ENCODE measurements around the gene TRIB2. TPM values are rescaled to one million over a fixed set of nuclear protein-coding genes. Genes with fewer than 3 reads are reported as not detected.

Gene TRIB2
- total and polyA plus RNA-seq, 4 donors: 6.7 to 27.8 (median 12.3) TPM

DNA sequence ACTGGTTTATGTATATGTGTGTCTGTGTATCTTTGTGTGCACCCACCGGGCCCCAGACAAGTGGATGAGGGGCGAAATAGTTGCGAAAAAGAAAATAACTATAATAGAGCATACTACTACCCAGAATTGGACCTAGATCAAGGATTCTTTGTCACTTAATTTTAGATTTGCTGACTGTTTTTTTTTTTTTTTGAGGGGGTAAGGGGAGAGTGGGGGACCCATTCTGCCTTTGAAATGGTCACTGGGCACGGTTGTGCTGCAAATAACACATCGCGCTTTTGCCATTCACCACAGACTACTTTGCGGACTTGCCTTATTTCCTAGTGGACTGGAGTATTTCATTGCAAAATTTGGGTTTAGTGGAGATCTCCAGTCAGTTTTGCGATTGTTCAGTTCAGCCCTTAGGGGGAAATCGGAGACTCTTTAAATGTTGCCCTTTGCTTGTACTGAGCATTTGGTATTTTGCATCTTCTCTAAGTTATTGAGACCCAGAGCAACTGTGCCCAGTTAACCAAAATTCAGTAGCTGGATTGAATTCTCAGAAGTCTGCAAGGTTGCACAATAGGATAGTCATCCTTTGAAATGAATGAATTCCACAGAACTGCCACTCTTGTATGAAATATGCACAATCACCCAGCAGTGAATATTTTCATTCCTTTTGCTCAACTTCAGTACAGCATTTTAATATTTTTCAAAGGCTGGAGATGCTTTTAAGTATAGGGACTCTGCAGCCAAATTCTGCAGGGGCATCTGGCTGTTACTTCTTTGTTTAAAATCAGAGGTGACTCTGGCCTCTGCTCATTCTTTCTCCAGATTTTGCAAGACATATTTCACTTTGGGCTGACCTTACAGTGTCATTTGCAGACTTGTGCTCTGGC, 2.9 kb downstream of the TRIB2 start:
- DNase-seq (ENCODE audit: low spot score): no peak
- H3K27ac ChIP-seq (ENCODE audit: low read depth in 1 of 2, low read length in 2 of 2): peak overlapping the region; percentile 72 to 96

DNA sequence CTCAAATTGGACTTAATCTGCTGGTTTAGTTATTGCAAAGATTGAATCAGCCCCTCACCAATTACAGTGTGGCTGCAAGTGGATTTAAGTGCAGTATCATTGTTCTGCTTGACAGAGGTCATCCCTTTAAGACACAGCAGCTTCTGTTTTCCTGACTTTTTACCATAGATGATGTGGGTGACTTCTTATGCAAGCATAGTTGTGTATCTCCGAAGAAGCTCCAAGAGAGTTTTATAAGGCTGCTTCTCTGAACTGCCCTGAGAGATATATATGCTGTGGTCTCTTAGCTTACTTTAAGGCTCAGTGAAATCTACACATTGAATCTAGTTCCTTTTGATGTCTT, 3.5 kb downstream of the TRIB2 start:
- H3K4me1 ChIP-seq (ENCODE audit: control insufficient read depth in 4 of 4, insufficient read depth in 4 of 4, low read length in 3 of 4): peaks cover 4 to 24% (median 16%) of the 10 kb centered on the region in 4 donors
- TF ChIP-seq JUND (IDR thresholded peaks at IDR 0.05) (no peak), HNF4G (IDR thresholded peaks at IDR 0.05) (no peak), TAF1 (conservative IDR thresholded peaks at IDR 0.05) (no peak), RXRA (IDR thresholded peaks at IDR 0.05) (no peak)
- TF ChIP-seq, protein P1, sequence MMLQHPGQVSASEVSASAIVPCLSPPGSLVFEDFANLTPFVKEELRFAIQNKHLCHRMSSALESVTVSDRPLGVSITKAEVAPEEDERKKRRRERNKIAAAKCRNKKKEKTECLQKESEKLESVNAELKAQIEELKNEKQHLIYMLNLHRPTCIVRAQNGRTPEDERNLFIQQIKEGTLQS (IDR thresholded peaks at IDR 0.05): no peak
- TF ChIP-seq, protein P2, sequence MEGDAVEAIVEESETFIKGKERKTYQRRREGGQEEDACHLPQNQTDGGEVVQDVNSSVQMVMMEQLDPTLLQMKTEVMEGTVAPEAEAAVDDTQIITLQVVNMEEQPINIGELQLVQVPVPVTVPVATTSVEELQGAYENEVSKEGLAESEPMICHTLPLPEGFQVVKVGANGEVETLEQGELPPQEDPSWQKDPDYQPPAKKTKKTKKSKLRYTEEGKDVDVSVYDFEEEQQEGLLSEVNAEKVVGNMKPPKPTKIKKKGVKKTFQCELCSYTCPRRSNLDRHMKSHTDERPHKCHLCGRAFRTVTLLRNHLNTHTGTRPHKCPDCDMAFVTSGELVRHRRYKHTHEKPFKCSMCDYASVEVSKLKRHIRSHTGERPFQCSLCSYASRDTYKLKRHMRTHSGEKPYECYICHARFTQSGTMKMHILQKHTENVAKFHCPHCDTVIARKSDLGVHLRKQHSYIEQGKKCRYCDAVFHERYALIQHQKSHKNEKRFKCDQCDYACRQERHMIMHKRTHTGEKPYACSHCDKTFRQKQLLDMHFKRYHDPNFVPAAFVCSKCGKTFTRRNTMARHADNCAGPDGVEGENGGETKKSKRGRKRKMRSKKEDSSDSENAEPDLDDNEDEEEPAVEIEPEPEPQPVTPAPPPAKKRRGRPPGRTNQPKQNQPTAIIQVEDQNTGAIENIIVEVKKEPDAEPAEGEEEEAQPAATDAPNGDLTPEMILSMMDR (IDR thresholded peaks at IDR 0.05; ENCODE audit: low read depth, low read length, missing input control): no peak
- H3K36me3 ChIP-seq (ENCODE audit: control insufficient read depth in 4 of 4, insufficient read depth in 3 of 4, low read depth in 1 of 4, low read length in 3 of 4): no peaks in the 10 kb centered on the region
- H3K9me3 ChIP-seq (ENCODE audit: control insufficient read depth in 4 of 4, low read length in 3 of 4): no peaks in the 10 kb centered on the region
- WGBS: 58% methylated on average over 1 of the region's 1 CpG
- H3K27ac ChIP-seq (ENCODE audit: low read depth in 1 of 2, low read length in 2 of 2): peak overlapping the region in 1 of 2 donors; percentile 72
- no peak for DNase-seq (ENCODE audit: low spot score)
- H3K27me3 ChIP-seq (ENCODE audit: control insufficient read depth in 4 of 4, insufficient read depth in 4 of 4, low read length in 3 of 4): no peaks in the 10 kb centered on the region
- peak overlapping the region in 2 of 3 donors; percentile 21 to 67 for H3K4me3 ChIP-seq (ENCODE audit: low read depth in 1 of 3, low read length in 3 of 3)
- H3K9ac ChIP-seq (ENCODE audit: low read depth in 1 of 2, low read length in 2 of 2): peak overlapping the region in 1 of 2 donors; percentile 27

More for the DNA sequence above, 2.9 kb downstream of the TRIB2 start:
- Histone ChIP-seq H3K4me1 (ENCODE audit: control insufficient read depth in 4 of 4, insufficient read depth in 4 of 4, low read length in 3 of 4) (peaks cover 3 to 19% (median 12%) of the 10 kb centered on the region in 4 donors), H3K9ac (ENCODE audit: low read depth in 1 of 2, low read length in 2 of 2) (peak overlapping the region in 1 of 2 donors; percentile 76), H3K36me3 (ENCODE audit: control insufficient read depth in 4 of 4, insufficient read depth in 3 of 4, low read depth in 1 of 4, low read length in 3 of 4) (no peaks in the 10 kb centered on the region), H3K4me3 (ENCODE audit: low read depth in 1 of 3, low read length in 3 of 3) (peak overlapping the region; percentile 20 to 67 (median 50)), H3K27me3 (ENCODE audit: control insufficient read depth in 4 of 4, insufficient read depth in 4 of 4, low read length in 3 of 4) (no peaks in the 10 kb centered on the region), H3K9me3 (ENCODE audit: control insufficient read depth in 4 of 4, low read length in 3 of 4) (no peaks in the 10 kb centered on the region)
- WGBS: 61% methylated on average over 9 of the region's 9 CpGs
- TF ChIP-seq JUND (IDR thresholded peaks at IDR 0.05): no peak
- no peak for TF ChIP-seq GABPA (IDR thresholded peaks at IDR 0.05 in 1 of 2, conservative IDR thresholded peaks at IDR 0.05 in 1 of 2)

DNA sequence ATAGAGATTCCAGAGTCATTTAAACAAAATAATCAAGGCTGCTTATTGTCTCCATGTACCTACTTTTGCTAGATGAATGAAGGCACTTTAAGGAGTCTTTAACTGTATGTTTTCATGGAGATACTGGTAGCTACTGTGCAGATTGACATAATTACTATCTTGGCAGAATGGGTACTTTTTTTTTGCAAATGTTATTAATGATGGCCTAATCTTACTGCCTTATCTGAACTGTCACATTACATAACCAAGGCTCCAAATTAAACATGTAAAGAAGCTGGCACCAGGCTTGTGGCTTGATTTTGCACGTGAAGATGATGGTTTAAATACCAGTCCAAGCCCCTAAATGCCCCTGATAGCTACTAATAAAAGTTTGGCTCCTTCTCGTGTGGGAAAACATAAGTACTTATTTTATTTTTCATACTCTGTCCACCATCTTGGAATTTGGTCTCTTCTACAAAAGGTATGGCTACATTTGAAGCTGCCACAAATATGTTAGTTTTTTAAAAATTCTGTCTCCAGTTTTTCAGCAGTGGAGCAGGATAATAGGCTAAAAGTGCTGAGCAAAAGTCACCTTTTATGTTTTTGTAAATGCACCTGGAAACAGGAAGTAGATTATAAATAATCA, 4.1 kb downstream of the TRIB2 start:
- H3K27me3 ChIP-seq (ENCODE audit: control insufficient read depth in 4 of 4, insufficient read depth in 4 of 4, low read length in 3 of 4): no peaks in the 10 kb centered on the region
- H3K9me3 ChIP-seq (ENCODE audit: control insufficient read depth in 4 of 4, low read length in 3 of 4): no peaks in the 10 kb centered on the region
- no peak overlapping the region for H3K9ac ChIP-seq (ENCODE audit: low read depth in 1 of 2, low read length in 2 of 2)
- no peak overlapping the region for H3K27ac ChIP-seq (ENCODE audit: low read depth in 1 of 2, low read length in 2 of 2)
- 73% methylated on average over 2 of the region's 2 CpGs for WGBS
- H3K4me1 ChIP-seq (ENCODE audit: control insufficient read depth in 4 of 4, insufficient read depth in 4 of 4, low read length in 3 of 4): peaks cover 5 to 25% (median 18%) of the 10 kb centered on the region in 4 donors
- H3K4me3 ChIP-seq (ENCODE audit: low read depth in 1 of 3, low read length in 3 of 3): peak overlapping the region in 1 of 3 donors; percentile 67
- no peaks in the 10 kb centered on the region for H3K36me3 ChIP-seq (ENCODE audit: control insufficient read depth in 4 of 4, insufficient read depth in 3 of 4, low read depth in 1 of 4, low read length in 3 of 4)
- DNase-seq (ENCODE audit: low spot score): no peak
- TF ChIP-seq, protein P3, sequence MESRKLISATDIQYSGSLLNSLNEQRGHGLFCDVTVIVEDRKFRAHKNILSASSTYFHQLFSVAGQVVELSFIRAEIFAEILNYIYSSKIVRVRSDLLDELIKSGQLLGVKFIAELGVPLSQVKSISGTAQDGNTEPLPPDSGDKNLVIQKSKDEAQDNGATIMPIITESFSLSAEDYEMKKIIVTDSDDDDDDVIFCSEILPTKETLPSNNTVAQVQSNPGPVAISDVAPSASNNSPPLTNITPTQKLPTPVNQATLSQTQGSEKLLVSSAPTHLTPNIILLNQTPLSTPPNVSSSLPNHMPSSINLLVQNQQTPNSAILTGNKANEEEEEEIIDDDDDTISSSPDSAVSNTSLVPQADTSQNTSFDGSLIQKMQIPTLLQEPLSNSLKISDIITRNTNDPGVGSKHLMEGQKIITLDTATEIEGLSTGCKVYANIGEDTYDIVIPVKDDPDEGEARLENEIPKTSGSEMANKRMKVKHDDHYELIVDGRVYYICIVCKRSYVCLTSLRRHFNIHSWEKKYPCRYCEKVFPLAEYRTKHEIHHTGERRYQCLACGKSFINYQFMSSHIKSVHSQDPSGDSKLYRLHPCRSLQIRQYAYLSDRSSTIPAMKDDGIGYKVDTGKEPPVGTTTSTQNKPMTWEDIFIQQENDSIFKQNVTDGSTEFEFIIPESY (IDR thresholded peaks at IDR 0.05): no peak
- no peak for TF ChIP-seq GABPA (IDR thresholded peaks at IDR 0.05 in 1 of 2, conservative IDR thresholded peaks at IDR 0.05 in 1 of 2)

All from liver (tissue), 9 donors.